GM23338 (cell line): Measurements from ENCODE around the gene TMEM106C. TPM values are rescaled to one million over a fixed set of nuclear protein-coding genes. Genes with fewer than 3 reads are reported as not detected.

Source experiments
- ATAC-seq: fragments of 200-7000 bp; cut with Tn5 transposase; 3 replicates; pipeline ENCODE4 v1.9.1; 2020
- DNase-seq: peaks from one replicate; pipeline ENCODE4 v3.0.0-alpha.2; 2015; ENCODE audit warnings: low spot score
- H2AFZ ChIP-seq: fragments of 200-600 bp; sonication (generic); 2 replicates; pipeline ENCODE4 v1.8.0; 2016; ENCODE audit warnings: antibody characterized with exemption, mild to moderate bottlenecking, moderate library complexity
- H3F3A ChIP-seq: fragments of 200-600 bp; sonication (generic); replicated peaks from 2 replicates; pipeline ENCODE4 v1.8.0; 2017; ENCODE audit warnings: antibody characterized with exemption, mixed run types, low read depth
- H3K27ac ChIP-seq: fragments of 200-600 bp; sonication (generic); 2 replicates; pipeline ENCODE4 v1.6.1; 2016; ENCODE audit warnings: low read depth
- H3K27me3 ChIP-seq: fragments of 200-600 bp; sonication (generic); 2 replicates; pipeline ENCODE4 v1.8.0; 2016; ENCODE audit warnings: mild to moderate bottlenecking, mixed run types, moderate library complexity; ENCODE audit not compliant: insufficient read depth
- H3K36me3 ChIP-seq: fragments of 200-600 bp; sonication (generic); 2 replicates; pipeline ENCODE4 v1.8.0; 2016; ENCODE audit warnings: mild to moderate bottlenecking; ENCODE audit not compliant: insufficient read depth
- H3K4me1 ChIP-seq: fragments of 200-600 bp; sonication (generic); 2 replicates; pipeline ENCODE4 v1.8.0; 2016; ENCODE audit warnings: mild to moderate bottlenecking, moderate library complexity; ENCODE audit not compliant: insufficient read depth
- H3K4me2 ChIP-seq: fragments of 200-600 bp; sonication (generic); 2 replicates; pipeline ENCODE4 v1.7.1; 2017; ENCODE audit warnings: mixed run types
- H3K4me3 ChIP-seq: fragments of 200-600 bp; sonication (generic); 2 replicates; pipeline ENCODE4 v1.6.1; 2016; ENCODE audit warnings: mixed run types
- H3K79me2 ChIP-seq: fragments of 200-600 bp; sonication (generic); replicated peaks from 2 replicates; pipeline ENCODE4 v1.8.0; 2017; ENCODE audit warnings: mild to moderate bottlenecking; ENCODE audit not compliant: insufficient read depth
- H3K9me2 ChIP-seq: fragments of 200-600 bp; sonication (generic); 2 replicates; pipeline ENCODE4 v1.8.0; 2017; ENCODE audit not compliant: insufficient read depth
- H4K20me1 ChIP-seq: fragments of 200-600 bp; sonication (generic); replicated peaks from 2 replicates; pipeline ENCODE4 v1.8.0; 2017; ENCODE audit warnings: mild to moderate bottlenecking; ENCODE audit not compliant: insufficient read depth
- H3K27ac Mint-ChIP-seq: 2 replicates; pipeline ENCODE4 v1.8.0; 2020; ENCODE audit warnings: inconsistent platforms, mild to moderate bottlenecking, moderate library complexity, mixed read lengths
- H3K27me3 Mint-ChIP-seq: 3 replicates; pipeline ENCODE4 v1.8.0; 2022; ENCODE audit warnings: low read depth, mild to moderate bottlenecking, moderate library complexity, mixed read lengths, inconsistent platforms; ENCODE audit not compliant: insufficient read depth, poor library complexity
- H3K36me3 Mint-ChIP-seq: 3 replicates; pipeline ENCODE4 v1.8.0; 2021; ENCODE audit warnings: low read depth, mild to moderate bottlenecking, inconsistent platforms, moderate library complexity, mixed read lengths
- H3K4me1 Mint-ChIP-seq: 3 replicates; pipeline ENCODE4 v1.8.0; 2020; ENCODE audit warnings: mild to moderate bottlenecking, inconsistent platforms, mixed read lengths
- H3K4me3 Mint-ChIP-seq: 3 replicates; pipeline ENCODE4 v1.8.0; 2021; ENCODE audit warnings: moderate library complexity, mild to moderate bottlenecking, inconsistent platforms, mixed read lengths
- H3K9me3 Mint-ChIP-seq: 3 replicates; pipeline ENCODE4 v1.8.0; 2020; ENCODE audit warnings: moderate library complexity, mild to moderate bottlenecking, inconsistent platforms, mixed read lengths
- CREB1 ChIP-seq: fragments of 250-450 bp; sonication (Bioruptor Pico); IDR thresholded peaks from 2 replicates; pipeline ENCODE4 v1.5.0; 2020; ENCODE audit warnings: low read depth, mild to moderate bottlenecking, moderate library complexity
- ETS1 ChIP-seq: IDR thresholded peaks from 2 replicates; pipeline ENCODE4 v1.6.1; 2016; ENCODE audit warnings: antibody characterized with exemption
- EZH2 ChIP-seq: fragments of 200-600 bp; sonication (generic); IDR thresholded peaks from one replicate; pipeline ENCODE4 v1.8.0; 2017; ENCODE audit warnings: antibody characterized with exemption, mild to moderate bottlenecking, low read depth; ENCODE audit not compliant: unreplicated experiment
- EZH2phosphoT487 ChIP-seq: fragments of 200-600 bp; sonication (generic); IDR thresholded peaks from one replicate; pipeline ENCODE4 v1.8.1; 2018; ENCODE audit warnings: antibody characterized with exemption; ENCODE audit not compliant: unreplicated experiment
- JUNB ChIP-seq: IDR thresholded peaks from one replicate; pipeline ENCODE4 v1.6.1; 2016; ENCODE audit warnings: antibody characterized with exemption; ENCODE audit not compliant: unreplicated experiment
- NANOG ChIP-seq: IDR thresholded peaks from 2 replicates; pipeline ENCODE4 v1.6.1; 2016; ENCODE audit warnings: antibody characterized with exemption, borderline replicate concordance
- POLR2AphosphoS5 ChIP-seq: IDR thresholded peaks from 2 replicates; pipeline ENCODE4 v1.6.1; 2016; ENCODE audit warnings: antibody characterized with exemption, low read depth
- REST ChIP-seq: IDR thresholded peaks from one replicate; pipeline ENCODE4 v1.6.1; 2018; ENCODE audit warnings: antibody characterized with exemption; ENCODE audit not compliant: unreplicated experiment
- STAT1 ChIP-seq: IDR thresholded peaks from one replicate; pipeline ENCODE4 v1.6.1; 2016; ENCODE audit warnings: antibody characterized with exemption; ENCODE audit not compliant: unreplicated experiment
- ZNF114 ChIP-seq: fragments of 250-450 bp; sonication (Bioruptor Pico); IDR thresholded peaks from 2 replicates; pipeline ENCODE4 v1.5.0; 2020; ENCODE audit warnings: mild to moderate bottlenecking, moderate library complexity
- ZNF331 ChIP-seq: fragments of 250-450 bp; sonication (Bioruptor Pico); IDR thresholded peaks from 2 replicates; pipeline ENCODE4 v1.5.0; 2020; ENCODE audit warnings: low read depth, mild to moderate bottlenecking, moderate library complexity
- polyA plus RNA-seq: library from polyadenylated mRNA; unstranded; fragments of >200 nt; fragmentation: Nextera tagmentation; extraction: Ambion mirVana; gene quantifications from 2 replicates; pipeline ENCODE4 v1.2.1, GENCODE V29; 2016
- total RNA-seq: library from RNA; depleted of rRNA; stranded (reverse); fragments of >200 nt; shearing (Covaris generic); gene quantifications from 2 replicates; pipeline ENCODE4 v1.2.3, GENCODE V29; 2014
- TF ChIP-seq, protein P1 (sequence below), 2 experiments: fragments of 200-600 bp in 1 of 2; sonication (generic) in 1 of 2; conservative IDR thresholded peaks; 2 replicates each; pipeline versions ENCODE4 v1.5.1 to v1.6.1; 2016 to 2017; ENCODE audit warnings: antibody characterized with exemption in 2 of 2, low read depth in 2 of 2, mild to moderate bottlenecking in 2 of 2, moderate library complexity in 1 of 2
- TF ChIP-seq, protein P2 (sequence below): fragments of 250-450 bp; sonication (Bioruptor Pico); IDR thresholded peaks from 2 replicates; pipeline ENCODE4 v1.5.0; 2020; ENCODE audit warnings: mild to moderate bottlenecking, moderate library complexity

TMEM106C gene
- total and polyA plus RNA-seq, 2 experiments from 2014 or later: 43.5 to 83.7 TPM

- H3K4me3 ChIP-seq: no peak overlapping the region
- Mint-ChIP-seq H3K36me3 (no peaks in the 10 kb centered on the region), H3K9me3 (no peaks in the 10 kb centered on the region), H3K27ac (no peak overlapping the region), H3K27me3 (peaks cover 27% of the 10 kb centered on the region), H3K4me1 (0 out of 3 replicates have a peak, but pooled peaks cover 6% of the 10 kb centered on the region), H3K4me3 (no peak overlapping the region)
- no peaks in the 10 kb centered on the region for H4K20me1 ChIP-seq
- TF ChIP-seq POLR2AphosphoS5: no peak
- TF ChIP-seq EZH2: no peak
- TF ChIP-seq EZH2phosphoT487: no peak
- no peak for TF ChIP-seq NANOG
- no peak for TF ChIP-seq ZNF114 (CRISPR knock-in tag)
- TF ChIP-seq, protein P1, sequence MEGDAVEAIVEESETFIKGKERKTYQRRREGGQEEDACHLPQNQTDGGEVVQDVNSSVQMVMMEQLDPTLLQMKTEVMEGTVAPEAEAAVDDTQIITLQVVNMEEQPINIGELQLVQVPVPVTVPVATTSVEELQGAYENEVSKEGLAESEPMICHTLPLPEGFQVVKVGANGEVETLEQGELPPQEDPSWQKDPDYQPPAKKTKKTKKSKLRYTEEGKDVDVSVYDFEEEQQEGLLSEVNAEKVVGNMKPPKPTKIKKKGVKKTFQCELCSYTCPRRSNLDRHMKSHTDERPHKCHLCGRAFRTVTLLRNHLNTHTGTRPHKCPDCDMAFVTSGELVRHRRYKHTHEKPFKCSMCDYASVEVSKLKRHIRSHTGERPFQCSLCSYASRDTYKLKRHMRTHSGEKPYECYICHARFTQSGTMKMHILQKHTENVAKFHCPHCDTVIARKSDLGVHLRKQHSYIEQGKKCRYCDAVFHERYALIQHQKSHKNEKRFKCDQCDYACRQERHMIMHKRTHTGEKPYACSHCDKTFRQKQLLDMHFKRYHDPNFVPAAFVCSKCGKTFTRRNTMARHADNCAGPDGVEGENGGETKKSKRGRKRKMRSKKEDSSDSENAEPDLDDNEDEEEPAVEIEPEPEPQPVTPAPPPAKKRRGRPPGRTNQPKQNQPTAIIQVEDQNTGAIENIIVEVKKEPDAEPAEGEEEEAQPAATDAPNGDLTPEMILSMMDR (conservative IDR thresholded peaks at IDR 0.05; ENCODE audit: low read depth in 2 of 2): no peak
- no peak for TF ChIP-seq REST
- TF ChIP-seq, protein P2, sequence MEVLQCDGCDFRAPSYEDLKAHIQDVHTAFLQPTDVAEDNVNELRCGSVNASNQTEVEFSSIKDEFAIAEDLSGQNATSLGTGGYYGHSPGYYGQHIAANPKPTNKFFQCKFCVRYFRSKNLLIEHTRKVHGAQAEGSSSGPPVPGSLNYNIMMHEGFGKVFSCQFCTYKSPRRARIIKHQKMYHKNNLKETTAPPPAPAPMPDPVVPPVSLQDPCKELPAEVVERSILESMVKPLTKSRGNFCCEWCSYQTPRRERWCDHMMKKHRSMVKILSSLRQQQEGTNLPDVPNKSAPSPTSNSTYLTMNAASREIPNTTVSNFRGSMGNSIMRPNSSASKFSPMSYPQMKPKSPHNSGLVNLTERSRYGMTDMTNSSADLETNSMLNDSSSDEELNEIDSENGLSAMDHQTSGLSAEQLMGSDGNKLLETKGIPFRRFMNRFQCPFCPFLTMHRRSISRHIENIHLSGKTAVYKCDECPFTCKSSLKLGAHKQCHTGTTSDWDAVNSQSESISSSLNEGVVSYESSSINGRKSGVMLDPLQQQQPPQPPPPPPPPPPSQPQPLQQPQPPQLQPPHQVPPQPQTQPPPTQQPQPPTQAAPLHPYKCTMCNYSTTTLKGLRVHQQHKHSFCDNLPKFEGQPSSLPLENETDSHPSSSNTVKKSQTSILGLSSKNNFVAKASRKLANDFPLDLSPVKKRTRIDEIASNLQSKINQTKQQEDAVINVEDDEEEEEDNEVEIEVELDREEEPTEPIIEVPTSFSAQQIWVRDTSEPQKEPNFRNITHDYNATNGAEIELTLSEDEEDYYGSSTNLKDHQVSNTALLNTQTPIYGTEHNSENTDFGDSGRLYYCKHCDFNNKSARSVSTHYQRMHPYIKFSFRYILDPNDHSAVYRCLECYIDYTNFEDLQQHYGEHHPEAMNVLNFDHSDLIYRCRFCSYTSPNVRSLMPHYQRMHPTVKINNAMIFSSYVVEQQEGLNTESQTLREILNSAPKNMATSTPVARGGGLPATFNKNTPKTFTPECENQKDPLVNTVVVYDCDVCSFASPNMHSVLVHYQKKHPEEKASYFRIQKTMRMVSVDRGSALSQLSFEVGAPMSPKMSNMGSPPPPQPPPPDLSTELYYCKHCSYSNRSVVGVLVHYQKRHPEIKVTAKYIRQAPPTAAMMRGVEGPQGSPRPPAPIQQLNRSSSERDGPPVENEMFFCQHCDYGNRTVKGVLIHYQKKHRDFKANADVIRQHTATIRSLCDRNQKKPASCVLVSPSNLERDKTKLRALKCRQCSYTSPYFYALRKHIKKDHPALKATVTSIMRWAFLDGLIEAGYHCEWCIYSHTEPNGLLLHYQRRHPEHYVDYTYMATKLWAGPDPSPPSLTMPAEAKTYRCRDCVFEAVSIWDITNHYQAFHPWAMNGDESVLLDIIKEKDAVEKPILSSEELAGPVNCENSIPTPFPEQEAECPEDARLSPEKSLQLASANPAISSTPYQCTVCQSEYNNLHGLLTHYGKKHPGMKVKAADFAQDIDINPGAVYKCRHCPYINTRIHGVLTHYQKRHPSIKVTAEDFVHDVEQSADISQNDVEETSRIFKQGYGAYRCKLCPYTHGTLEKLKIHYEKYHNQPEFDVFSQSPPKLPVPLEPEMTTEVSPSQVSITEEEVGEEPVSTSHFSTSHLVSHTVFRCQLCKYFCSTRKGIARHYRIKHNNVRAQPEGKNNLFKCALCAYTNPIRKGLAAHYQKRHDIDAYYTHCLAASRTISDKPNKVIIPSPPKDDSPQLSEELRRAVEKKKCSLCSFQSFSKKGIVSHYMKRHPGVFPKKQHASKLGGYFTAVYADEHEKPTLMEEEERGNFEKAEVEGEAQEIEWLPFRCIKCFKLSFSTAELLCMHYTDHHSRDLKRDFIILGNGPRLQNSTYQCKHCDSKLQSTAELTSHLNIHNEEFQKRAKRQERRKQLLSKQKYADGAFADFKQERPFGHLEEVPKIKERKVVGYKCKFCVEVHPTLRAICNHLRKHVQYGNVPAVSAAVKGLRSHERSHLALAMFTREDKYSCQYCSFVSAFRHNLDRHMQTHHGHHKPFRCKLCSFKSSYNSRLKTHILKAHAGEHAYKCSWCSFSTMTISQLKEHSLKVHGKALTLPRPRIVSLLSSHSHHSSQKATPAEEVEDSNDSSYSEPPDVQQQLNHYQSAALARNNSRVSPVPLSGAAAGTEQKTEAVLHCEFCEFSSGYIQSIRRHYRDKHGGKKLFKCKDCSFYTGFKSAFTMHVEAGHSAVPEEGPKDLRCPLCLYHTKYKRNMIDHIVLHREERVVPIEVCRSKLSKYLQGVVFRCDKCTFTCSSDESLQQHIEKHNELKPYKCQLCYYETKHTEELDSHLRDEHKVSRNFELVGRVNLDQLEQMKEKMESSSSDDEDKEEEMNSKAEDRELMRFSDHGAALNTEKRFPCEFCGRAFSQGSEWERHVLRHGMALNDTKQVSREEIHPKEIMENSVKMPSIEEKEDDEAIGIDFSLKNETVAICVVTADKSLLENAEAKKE: no peak
- TF ChIP-seq ETS1: no peak
- no peak for TF ChIP-seq CREB1
- no peak for TF ChIP-seq STAT1
- TF ChIP-seq ZNF331 (CRISPR knock-in tag): no peak
- TF ChIP-seq JUNB: no peak
- no peaks in the 10 kb centered on the region for H3K27me3 ChIP-seq
- DNase-seq: no peak
- H3K36me3 ChIP-seq: no peaks in the 10 kb centered on the region
- no peak overlapping the region for H2AFZ ChIP-seq
- H3K4me2 ChIP-seq: no peak overlapping the region
- no peaks in the 10 kb centered on the region for H3F3A ChIP-seq
- H3K4me1 ChIP-seq: no peaks in the 10 kb centered on the region
- H3K9me2 ChIP-seq: no peaks in the 10 kb centered on the region
- H3K27ac ChIP-seq: no peak overlapping the region
- no peak for ATAC-seq
- H3K79me2 ChIP-seq: no peaks in the 10 kb centered on the region
Measured at GRCh38 chr12:47978598-47978873, 15.1 kb downstream of the TMEM106C start.
